Endodermal cell (in vitro differentiated cells): ENCODE data around the gene LVRN. TPM values are rescaled to one million over a fixed set of nuclear protein-coding genes. Genes with fewer than 3 reads are reported as not detected.

Source experiments
- DNase-seq: peaks from one replicate; pipeline ENCODE4 v3.0.0-alpha.2; 2017
- H3K27ac ChIP-seq: 2 replicates; pipeline ENCODE4 v1.5.1; 2013; ENCODE audit warnings: mild to moderate bottlenecking, low read depth, low read length, moderate library complexity
- H3K27me3 ChIP-seq: 2 replicates; pipeline ENCODE4 v1.6.1; 2013; ENCODE audit warnings: mild to moderate bottlenecking, low read length, moderate library complexity; ENCODE audit not compliant: insufficient read depth, control insufficient read depth, poor library complexity, severe bottlenecking
- H3K36me3 ChIP-seq: 2 replicates; pipeline ENCODE4 v1.7.0; 2013; ENCODE audit warnings: mild to moderate bottlenecking, low read length, moderate library complexity; ENCODE audit not compliant: control insufficient read depth, insufficient read depth
- H3K4me1 ChIP-seq: one replicate; pipeline ENCODE4 v1.7.0; 2013; ENCODE audit warnings: low read length; ENCODE audit not compliant: control insufficient read depth, insufficient read depth
- H3K4me3 ChIP-seq: 2 replicates; pipeline ENCODE4 v1.5.1; 2013; ENCODE audit warnings: mild to moderate bottlenecking, low read length, moderate library complexity
- H3K9ac ChIP-seq: 2 replicates; pipeline ENCODE4 v1.6.1; 2013; ENCODE audit warnings: mild to moderate bottlenecking, low read length, moderate library complexity; ENCODE audit not compliant: poor library complexity, severe bottlenecking; ENCODE audit errors: extremely low read depth
- H3K9me3 ChIP-seq: 2 replicates; pipeline ENCODE4 v1.6.1; 2013; ENCODE audit warnings: mild to moderate bottlenecking, low read length, moderate library complexity; ENCODE audit not compliant: control insufficient read depth
- H3K27ac Mint-ChIP-seq: 2 replicates; pipeline ENCODE4 v1.8.0; 2020; ENCODE audit warnings: mixed read lengths
- H3K27me3 Mint-ChIP-seq: 2 replicates; pipeline ENCODE4 v1.8.0; 2021; ENCODE audit warnings: mild to moderate bottlenecking, mixed read lengths; ENCODE audit not compliant: insufficient read depth
- H3K36me3 Mint-ChIP-seq: 2 replicates; pipeline ENCODE4 v1.8.0; 2020; ENCODE audit warnings: low read depth, mixed read lengths
- H3K4me1 Mint-ChIP-seq: 2 replicates; pipeline ENCODE4 v1.8.0; 2020; ENCODE audit warnings: mixed read lengths
- H3K4me3 Mint-ChIP-seq: 2 replicates; pipeline ENCODE4 v1.8.0; 2020; ENCODE audit warnings: mild to moderate bottlenecking, moderate library complexity, mixed read lengths
- H3K9me3 Mint-ChIP-seq: 2 replicates; pipeline ENCODE4 v1.8.0; 2020; ENCODE audit warnings: mild to moderate bottlenecking, mixed read lengths
- WGBS, 2 experiments: methylation state at CpG; one replicate each; pipeline versions ENCODE4 v1.1.5 to v1.1.7; 2013; ENCODE audit warnings: missing lambda C conversion rate in 2 of 2, mixed read lengths in 1 of 2; ENCODE audit not compliant: insufficient coverage in 1 of 2, insufficient read length in 1 of 2; 5-methylcytosine and 5-hydroxymethylcytosine counted together
- total RNA-seq, 2 donors: library from RNA; stranded (reverse); fragmentation: NEBNext Ultra II Directional in 1 of 2; extraction: Animal tissue kit (Norgen Biotek cat#: 25700) in 1 of 2; gene quantifications; 2 replicates in 1 of 2; 3 replicates in 1 of 2; pipeline ENCODE4 v1.2.1, GENCODE V29; 2021
- TF ChIP-seq, protein P1 (sequence below): fragments of 200-600 bp; sonication (generic); conservative IDR thresholded peaks from 2 replicates; pipeline ENCODE4 v1.5.0; 2021; ENCODE audit warnings: antibody characterized with exemption, mild to moderate bottlenecking

LVRN gene
- total RNA-seq, 2 donors from 2014 or later, result 0.26 to 0.38 TPM

DNA sequence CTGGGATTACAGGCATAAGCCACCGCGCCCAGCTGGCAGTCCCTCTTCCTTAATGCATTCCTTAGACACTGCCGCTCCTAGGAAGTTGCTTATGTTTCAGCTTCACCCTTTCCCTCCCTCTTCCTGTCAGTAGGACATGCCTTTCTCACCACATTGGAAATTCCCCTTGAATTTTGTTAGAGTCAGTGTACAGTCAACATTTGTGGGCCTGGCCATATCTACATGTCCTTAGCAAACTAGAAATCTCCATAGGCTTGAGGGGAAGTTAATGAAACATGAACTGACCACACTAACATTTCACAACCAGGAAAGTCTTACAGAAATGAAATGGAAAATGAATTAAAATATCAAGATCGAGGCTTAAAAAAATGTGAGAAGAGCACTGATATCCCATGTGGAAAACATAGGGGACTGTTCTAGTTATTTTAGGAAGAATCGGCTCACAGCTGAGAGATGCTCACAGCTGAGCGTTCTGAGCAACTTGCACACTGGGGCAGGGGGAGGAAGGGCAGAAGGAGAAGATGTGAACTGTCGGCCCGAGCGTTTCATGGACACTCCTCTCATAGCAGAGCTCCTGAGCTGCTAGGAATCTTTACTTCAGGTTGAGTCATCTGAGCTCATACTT lies 21.1 kb upstream of the LVRN start:
- H3K27ac Mint-ChIP-seq, result no peak overlapping the region

DNA sequence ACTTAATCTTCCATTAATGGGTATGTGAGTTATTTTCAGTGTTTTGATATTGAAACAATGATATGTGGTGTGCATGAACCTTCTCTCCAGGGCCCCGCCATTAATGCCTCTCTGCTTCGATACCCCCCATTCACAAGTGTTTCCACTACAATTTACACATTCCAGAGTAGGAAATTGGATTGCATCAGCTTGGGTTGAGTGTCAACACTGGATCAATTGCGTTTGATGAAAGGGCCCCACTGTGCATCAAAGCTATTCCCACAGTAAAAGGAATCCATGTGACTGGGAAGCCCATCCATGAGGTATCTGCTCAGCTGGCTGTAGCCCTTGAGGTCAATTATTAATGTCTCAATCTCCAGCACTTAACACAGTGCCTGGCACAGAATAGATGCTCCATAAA lies 17.8 kb upstream of the LVRN start:
- 94% methylated on average over 3 of the region's 3 CpGs; no CpG with 5 or more reads in 1 of the 2 experiments for WGBS, 2 experiments
- Histone ChIP-seq H3K9ac (no peak overlapping the region), H3K9me3 (no peaks in the 10 kb centered on the region), H3K4me1 (no peaks in the 10 kb centered on the region), H3K36me3 (no peaks in the 10 kb centered on the region), H3K27me3 (no peaks in the 10 kb centered on the region), H3K4me3 (no peak overlapping the region), H3K27ac (no peak overlapping the region)
- H3K9me3 Mint-ChIP-seq, result peaks cover 6% of the 10 kb centered on the region
- H3K36me3 Mint-ChIP-seq, result no peaks in the 10 kb centered on the region
- TF ChIP-seq, protein P1, sequence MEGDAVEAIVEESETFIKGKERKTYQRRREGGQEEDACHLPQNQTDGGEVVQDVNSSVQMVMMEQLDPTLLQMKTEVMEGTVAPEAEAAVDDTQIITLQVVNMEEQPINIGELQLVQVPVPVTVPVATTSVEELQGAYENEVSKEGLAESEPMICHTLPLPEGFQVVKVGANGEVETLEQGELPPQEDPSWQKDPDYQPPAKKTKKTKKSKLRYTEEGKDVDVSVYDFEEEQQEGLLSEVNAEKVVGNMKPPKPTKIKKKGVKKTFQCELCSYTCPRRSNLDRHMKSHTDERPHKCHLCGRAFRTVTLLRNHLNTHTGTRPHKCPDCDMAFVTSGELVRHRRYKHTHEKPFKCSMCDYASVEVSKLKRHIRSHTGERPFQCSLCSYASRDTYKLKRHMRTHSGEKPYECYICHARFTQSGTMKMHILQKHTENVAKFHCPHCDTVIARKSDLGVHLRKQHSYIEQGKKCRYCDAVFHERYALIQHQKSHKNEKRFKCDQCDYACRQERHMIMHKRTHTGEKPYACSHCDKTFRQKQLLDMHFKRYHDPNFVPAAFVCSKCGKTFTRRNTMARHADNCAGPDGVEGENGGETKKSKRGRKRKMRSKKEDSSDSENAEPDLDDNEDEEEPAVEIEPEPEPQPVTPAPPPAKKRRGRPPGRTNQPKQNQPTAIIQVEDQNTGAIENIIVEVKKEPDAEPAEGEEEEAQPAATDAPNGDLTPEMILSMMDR, result no peak
- no peak overlapping the region for H3K4me3 Mint-ChIP-seq
- no peaks in the 10 kb centered on the region for H3K27me3 Mint-ChIP-seq
- H3K4me1 Mint-ChIP-seq, result peaks cover under 1% of the 10 kb centered on the region
- no peak overlapping the region for H3K27ac Mint-ChIP-seq
- no peak for DNase-seq

More for the DNA sequence above, 21.1 kb upstream of the LVRN start:
- TF ChIP-seq, protein P1, result no peak
- no peak for DNase-seq
- Mint-ChIP-seq H3K4me3 (no peak overlapping the region), H3K4me1 (peaks cover 9% of the 10 kb centered on the region), H3K9me3 (peaks cover 6% of the 10 kb centered on the region), H3K36me3 (no peaks in the 10 kb centered on the region), H3K27me3 (no peaks in the 10 kb centered on the region)
- no peak overlapping the region for H3K9ac ChIP-seq
- H3K36me3 ChIP-seq, result no peaks in the 10 kb centered on the region
- no peaks in the 10 kb centered on the region for H3K4me1 ChIP-seq
- WGBS, 2 experiments, result 94 to 95% methylated on average over 6 to 9 of the region's 9 CpGs
- no peak overlapping the region for H3K27ac ChIP-seq
- H3K9me3 ChIP-seq, result no peaks in the 10 kb centered on the region
- no peaks in the 10 kb centered on the region for H3K27me3 ChIP-seq
- H3K4me3 ChIP-seq, result no peak overlapping the region

DNA sequence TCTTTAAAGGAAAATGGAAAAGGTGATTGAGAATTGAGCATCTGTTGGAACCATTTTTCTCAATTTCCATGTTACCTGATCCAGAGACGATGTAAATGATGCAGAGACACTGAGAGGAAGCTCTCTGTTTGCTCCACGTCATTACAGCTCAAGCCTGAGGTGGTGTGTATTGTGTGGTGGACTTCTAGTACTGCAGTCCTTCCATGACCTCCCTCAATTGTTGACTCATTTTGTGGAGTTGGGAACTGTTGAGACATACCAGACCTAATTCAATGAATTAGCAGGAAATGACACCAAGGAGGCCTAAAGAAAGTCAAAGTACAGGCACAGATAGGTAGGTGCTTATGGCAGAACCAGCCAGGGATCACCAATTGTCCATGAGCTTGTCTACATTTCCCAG lies 15.6 kb upstream of the LVRN start:
- H3K9me3 ChIP-seq, result no peaks in the 10 kb centered on the region
- H3K27ac ChIP-seq, result no peak overlapping the region
- TF ChIP-seq, protein P1, result no peak
- no peak overlapping the region for H3K9ac ChIP-seq
- Mint-ChIP-seq H3K27ac (no peak overlapping the region), H3K4me1 (no peaks in the 10 kb centered on the region), H3K9me3 (peaks cover 5% of the 10 kb centered on the region), H3K4me3 (no peak overlapping the region), H3K36me3 (no peaks in the 10 kb centered on the region), H3K27me3 (no peaks in the 10 kb centered on the region)
- WGBS, 2 experiments, result 92% methylated on average over 2 of the region's 2 CpGs; no CpG with 5 or more reads in 1 of the 2 experiments
- no peaks in the 10 kb centered on the region for H3K4me1 ChIP-seq
- DNase-seq, result no peak
- no peaks in the 10 kb centered on the region for H3K36me3 ChIP-seq
- no peak overlapping the region for H3K4me3 ChIP-seq
- H3K27me3 ChIP-seq, result no peaks in the 10 kb centered on the region
